ENCODE results near the gene CFAP157.

CFAP157 gene

GRCh38 chr9:127758843-127759242, 52.1 kb downstream of the CFAP157 start:
- DNase-seq (ENCODE audit: low read depth in 2 of 3, low spot score in 1 of 3): no peak

- DNase-seq (ENCODE audit: low read depth in 2 of 3, low spot score in 1 of 3): no peak
Observed at GRCh38 chr9:127761061-127761460, 54.3 kb downstream of the CFAP157 start.

- no peak for DNase-seq (ENCODE audit: low read depth in 2 of 3, low spot score in 1 of 3)
Observed at GRCh38 chr9:127761491-127761956, 54.7 kb downstream of the CFAP157 start.

- DNase-seq (ENCODE audit: low read depth in 2 of 3, low spot score in 1 of 3): no peak
Observed at GRCh38 chr9:127762111-127762676, 55.4 kb downstream of the CFAP157 start.

- DNase-seq (ENCODE audit: low read depth in 2 of 3, low spot score in 1 of 3): no peak
Observed at GRCh38 chr9:127763918-127764384, 57.2 kb downstream of the CFAP157 start.

- no peak for DNase-seq (ENCODE audit: low read depth in 2 of 3, low spot score in 1 of 3)
Observed at GRCh38 chr9:127765418-127765817, 58.6 kb downstream of the CFAP157 start.
